ENCODE data around the gene DIP2B.
A peak's percentile ranks its signal among the peaks of the same experiment; 100 is the strongest.

DIP2B gene

DNA sequence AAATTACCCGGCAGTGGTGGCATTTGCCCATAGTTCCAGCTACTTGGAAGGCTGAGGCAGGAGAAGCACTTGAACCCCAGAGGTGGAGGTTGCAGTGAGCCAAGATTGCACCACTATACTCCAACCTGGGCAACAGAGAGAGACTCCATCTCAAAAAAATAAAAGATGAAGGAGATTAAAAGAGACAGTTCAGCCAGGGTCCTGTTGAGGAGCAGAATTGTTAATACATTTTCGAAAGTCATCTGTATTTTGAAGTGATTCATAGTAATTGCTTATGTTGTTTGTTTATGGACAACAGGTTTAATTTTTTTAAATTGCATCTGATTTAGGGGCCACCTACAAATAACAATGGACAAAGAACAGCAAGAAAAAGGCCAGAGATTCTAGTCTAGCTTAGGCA lies 112.9 kb downstream of the DIP2B start:
- H3K4me1 ChIP-seq (ENCODE audit: control insufficient read depth in 2 of 2, insufficient read depth in 2 of 2, low read length in 2 of 2) = peaks cover 23 to 35% of the 10 kb centered on the region in 2 donors
- no peak overlapping the region for H3K27ac ChIP-seq (ENCODE audit: low read depth in 2 of 2, low read length in 2 of 2)
- H3K4me3 ChIP-seq (ENCODE audit: low read length in 2 of 2) = no peak overlapping the region
- no peaks in the 10 kb centered on the region for H3K9me3 ChIP-seq (ENCODE audit: control insufficient read depth in 2 of 2, low read length in 2 of 2)
- H3K27me3 ChIP-seq (ENCODE audit: control insufficient read depth in 2 of 2, insufficient read depth in 2 of 2, low read length in 2 of 2) = no peaks in the 10 kb centered on the region
- H3K9ac ChIP-seq (ENCODE audit: low read depth in 1 of 2, low read length in 2 of 2) = no peak overlapping the region
- H3K36me3 ChIP-seq (ENCODE audit: control insufficient read depth in 2 of 2, insufficient read depth in 2 of 2, low read length in 2 of 2) = no peaks in the 10 kb centered on the region

DNA sequence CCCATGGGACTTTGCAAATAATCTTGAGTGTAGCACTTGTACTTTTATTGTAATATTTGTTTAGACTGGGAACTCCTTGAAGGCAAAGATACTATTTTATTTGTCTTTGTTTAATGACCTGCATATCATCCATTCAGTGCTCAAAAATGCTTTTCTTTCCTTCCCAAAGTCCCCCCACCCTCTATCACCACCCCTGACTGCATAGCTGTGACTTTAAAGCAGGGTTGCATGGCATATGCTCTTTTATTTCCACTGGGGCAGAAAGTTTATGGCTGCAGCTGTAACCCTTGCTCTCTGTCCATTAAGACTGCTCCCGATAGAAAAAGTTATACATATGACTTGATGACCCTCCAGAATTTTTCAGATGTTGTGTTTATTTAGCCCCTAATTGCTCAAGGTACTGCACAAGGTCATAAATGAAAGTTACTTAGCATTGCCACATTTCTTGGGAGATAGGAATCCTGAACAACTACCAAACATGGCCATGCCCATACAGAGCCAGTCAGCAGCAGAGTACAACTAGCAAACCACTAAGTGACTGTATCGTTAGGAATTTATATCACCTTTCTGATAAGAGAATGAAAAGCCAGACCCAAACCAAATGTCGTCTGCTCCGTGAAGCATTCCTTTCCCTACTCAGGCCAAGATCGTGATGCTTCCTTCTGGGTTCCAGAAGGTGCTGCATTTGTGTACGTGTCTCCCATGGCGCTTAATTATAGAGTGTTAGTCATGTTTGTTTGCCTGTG lies 114.3 kb downstream of the DIP2B start:
- H3K9ac ChIP-seq (ENCODE audit: low read depth in 1 of 2, low read length in 2 of 2) = peak overlapping the region in 1 of 2 donors; percentile 9
- peak overlapping the region; percentile 52 for H3K27ac ChIP-seq (ENCODE audit: low read depth in 2 of 2, low read length in 2 of 2)
- no peaks in the 10 kb centered on the region for H3K36me3 ChIP-seq (ENCODE audit: control insufficient read depth in 2 of 2, insufficient read depth in 2 of 2, low read length in 2 of 2)
- H3K4me3 ChIP-seq (ENCODE audit: low read length in 2 of 2) = peak overlapping the region in 1 of 2 donors; percentile 17
- H3K4me1 ChIP-seq (ENCODE audit: control insufficient read depth in 2 of 2, insufficient read depth in 2 of 2, low read length in 2 of 2) = peaks cover 23 to 35% of the 10 kb centered on the region in 2 donors
- no peaks in the 10 kb centered on the region for H3K9me3 ChIP-seq (ENCODE audit: control insufficient read depth in 2 of 2, low read length in 2 of 2)
- no peaks in the 10 kb centered on the region for H3K27me3 ChIP-seq (ENCODE audit: control insufficient read depth in 2 of 2, insufficient read depth in 2 of 2, low read length in 2 of 2)

DNA sequence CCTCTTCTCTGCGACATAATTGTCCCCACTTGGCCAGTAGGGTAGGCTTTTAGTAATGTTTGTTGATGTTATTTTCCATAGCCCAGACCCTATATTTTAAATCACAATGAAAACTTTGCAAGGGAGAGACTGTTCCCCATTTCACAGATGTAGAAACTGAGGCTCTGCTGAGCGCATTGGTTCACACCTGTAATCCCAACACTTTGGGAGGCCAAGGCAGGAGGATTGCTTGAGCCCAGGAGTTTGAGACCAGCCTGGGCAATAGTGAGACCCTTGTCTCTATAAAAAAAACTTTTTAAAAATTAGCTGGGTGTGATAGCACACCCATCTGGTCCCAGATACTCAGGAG lies 114.8 kb downstream of the DIP2B start:
- H3K4me3 ChIP-seq (ENCODE audit: low read length in 2 of 2) = peak overlapping the region in 1 of 2 donors; percentile 17
- no peaks in the 10 kb centered on the region for H3K27me3 ChIP-seq (ENCODE audit: control insufficient read depth in 2 of 2, insufficient read depth in 2 of 2, low read length in 2 of 2)
- peak overlapping the region; percentile 52 for H3K27ac ChIP-seq (ENCODE audit: low read depth in 2 of 2, low read length in 2 of 2)
- no peaks in the 10 kb centered on the region for H3K9me3 ChIP-seq (ENCODE audit: control insufficient read depth in 2 of 2, low read length in 2 of 2)
- H3K4me1 ChIP-seq (ENCODE audit: control insufficient read depth in 2 of 2, insufficient read depth in 2 of 2, low read length in 2 of 2) = peaks cover 26 to 38% of the 10 kb centered on the region in 2 donors
- peak overlapping the region in 1 of 2 donors; percentile 9 for H3K9ac ChIP-seq (ENCODE audit: low read depth in 1 of 2, low read length in 2 of 2)
- H3K36me3 ChIP-seq (ENCODE audit: control insufficient read depth in 2 of 2, insufficient read depth in 2 of 2, low read length in 2 of 2) = no peaks in the 10 kb centered on the region

DNA sequence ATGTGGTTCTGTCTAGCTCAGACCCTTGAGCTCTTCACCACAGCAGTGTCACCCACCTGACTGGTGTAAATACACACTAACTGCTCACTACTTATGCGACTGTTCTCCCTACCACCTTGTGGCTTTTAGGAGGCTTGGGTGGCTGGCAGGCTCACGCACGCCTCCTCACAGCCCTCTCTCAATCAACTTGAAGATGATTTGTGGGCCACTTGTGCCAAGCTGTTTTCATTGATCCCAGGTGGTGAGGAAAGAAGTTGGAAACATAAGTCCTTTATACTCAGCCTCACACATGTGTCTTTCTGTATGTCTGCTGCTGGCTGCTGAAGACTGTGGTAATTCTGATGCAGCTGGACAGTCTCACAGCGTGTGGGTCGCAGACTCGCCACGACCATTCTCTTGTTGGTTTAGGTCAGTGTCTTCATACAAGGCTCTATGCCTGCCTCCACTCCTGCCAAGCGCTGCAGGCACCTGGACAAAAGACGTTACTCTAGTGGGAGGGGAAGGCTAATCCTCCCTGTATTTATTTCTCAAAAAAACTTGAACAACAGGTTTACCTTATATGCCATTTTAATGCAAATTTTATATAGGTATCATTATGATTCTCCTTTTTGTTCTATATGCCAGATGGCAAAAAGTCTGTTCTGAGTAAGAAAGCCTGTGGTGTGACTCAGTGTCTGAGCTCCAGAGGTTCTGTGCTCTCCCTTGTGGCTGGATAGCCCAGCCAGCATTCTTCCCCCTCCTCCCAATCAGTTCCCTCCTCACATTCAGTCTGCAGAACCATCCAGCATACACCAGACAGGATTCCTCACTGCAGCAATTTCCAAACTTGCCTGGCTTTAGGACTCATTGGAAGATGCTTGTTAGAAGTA lies 115.6 kb downstream of the DIP2B start:
- no peak overlapping the region for H3K9ac ChIP-seq (ENCODE audit: low read depth in 1 of 2, low read length in 2 of 2)
- no peaks in the 10 kb centered on the region for H3K27me3 ChIP-seq (ENCODE audit: control insufficient read depth in 2 of 2, insufficient read depth in 2 of 2, low read length in 2 of 2)
- peak overlapping the region in 1 of 2 donors; percentile 17 for H3K4me3 ChIP-seq (ENCODE audit: low read length in 2 of 2)
- peak overlapping the region; percentile 52 for H3K27ac ChIP-seq (ENCODE audit: low read depth in 2 of 2, low read length in 2 of 2)
- H3K36me3 ChIP-seq (ENCODE audit: control insufficient read depth in 2 of 2, insufficient read depth in 2 of 2, low read length in 2 of 2) = no peaks in the 10 kb centered on the region
- peaks cover 29 to 46% of the 10 kb centered on the region in 2 donors for H3K4me1 ChIP-seq (ENCODE audit: control insufficient read depth in 2 of 2, insufficient read depth in 2 of 2, low read length in 2 of 2)
- H3K9me3 ChIP-seq (ENCODE audit: control insufficient read depth in 2 of 2, low read length in 2 of 2) = no peaks in the 10 kb centered on the region

DNA sequence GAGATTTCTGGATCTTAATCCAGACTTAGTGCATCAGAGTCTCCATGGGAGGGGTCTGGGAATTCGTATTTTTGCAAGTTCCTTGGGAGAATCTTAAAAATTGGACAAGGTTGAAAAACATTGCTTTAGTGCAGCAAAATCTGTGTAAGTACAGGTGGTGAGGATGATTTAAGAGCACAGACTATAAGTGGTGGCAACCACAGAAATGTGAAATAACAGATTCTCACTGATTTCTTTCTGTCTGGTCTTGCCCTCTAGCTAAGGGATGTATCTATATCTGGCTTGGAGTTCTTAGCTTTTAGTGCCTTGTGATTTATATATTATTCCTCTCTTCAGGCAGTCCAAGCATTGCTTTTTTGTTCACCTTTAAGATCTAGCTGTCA lies 116.2 kb downstream of the DIP2B start:
- H3K9me3 ChIP-seq (ENCODE audit: control insufficient read depth in 2 of 2, low read length in 2 of 2) = no peaks in the 10 kb centered on the region
- no peaks in the 10 kb centered on the region for H3K27me3 ChIP-seq (ENCODE audit: control insufficient read depth in 2 of 2, insufficient read depth in 2 of 2, low read length in 2 of 2)
- H3K27ac ChIP-seq (ENCODE audit: low read depth in 2 of 2, low read length in 2 of 2) = peak overlapping the region in 1 of 2 donors; percentile 52
- H3K36me3 ChIP-seq (ENCODE audit: control insufficient read depth in 2 of 2, insufficient read depth in 2 of 2, low read length in 2 of 2) = no peaks in the 10 kb centered on the region
- peaks cover 35 to 52% of the 10 kb centered on the region in 2 donors for H3K4me1 ChIP-seq (ENCODE audit: control insufficient read depth in 2 of 2, insufficient read depth in 2 of 2, low read length in 2 of 2)
- H3K9ac ChIP-seq (ENCODE audit: low read depth in 1 of 2, low read length in 2 of 2) = no peak overlapping the region
- no peak overlapping the region for H3K4me3 ChIP-seq (ENCODE audit: low read length in 2 of 2)

DNA sequence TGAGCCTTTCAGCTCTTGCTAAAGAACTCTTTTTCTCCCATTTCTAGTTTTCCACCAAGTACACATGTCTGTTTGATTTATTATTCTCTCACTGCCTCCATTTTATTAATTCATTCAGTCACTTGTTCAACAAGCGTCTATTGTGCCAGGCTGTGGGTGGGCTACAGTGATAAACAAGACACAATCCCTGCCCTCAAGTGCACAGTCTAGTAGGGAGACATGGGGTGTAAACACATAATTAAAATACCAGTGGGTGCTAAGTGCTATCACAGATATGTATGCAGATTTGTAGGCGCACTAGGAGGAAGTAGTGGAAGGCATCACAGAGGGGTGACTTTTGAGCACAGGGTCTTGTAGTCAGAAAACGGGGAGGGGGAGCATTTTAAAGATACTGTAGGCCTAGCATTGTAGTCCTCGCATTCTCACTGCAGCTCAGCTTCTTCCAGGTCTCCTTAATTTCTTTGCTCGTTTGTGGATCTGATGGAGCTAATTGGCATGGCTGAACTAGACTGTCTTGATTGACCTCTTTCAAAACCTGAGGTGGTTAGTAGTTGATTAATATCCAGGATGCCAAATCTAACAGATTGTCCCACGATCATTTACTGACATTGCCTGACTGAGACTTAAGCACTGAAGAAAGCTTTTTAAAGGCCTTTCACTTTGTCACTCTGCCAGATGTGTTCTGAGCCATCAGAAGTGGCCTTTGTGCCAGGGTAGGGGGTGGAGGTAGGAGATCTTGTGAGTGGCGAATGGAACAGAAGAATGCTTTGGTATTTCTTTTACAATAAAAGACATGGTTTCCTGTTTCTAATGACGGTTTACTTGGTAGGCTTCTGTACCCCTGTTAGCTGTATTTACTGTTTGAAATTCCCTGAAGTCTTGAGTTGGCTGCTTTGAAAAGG lies 116.9 kb downstream of the DIP2B start:
- Histone ChIP-seq H3K4me3 (ENCODE audit: low read length in 2 of 2) (no peak overlapping the region), H3K9ac (ENCODE audit: low read depth in 1 of 2, low read length in 2 of 2) (no peak overlapping the region), H3K36me3 (ENCODE audit: control insufficient read depth in 2 of 2, insufficient read depth in 2 of 2, low read length in 2 of 2) (peaks cover 0 to 2% of the 10 kb centered on the region in 2 donors), H3K27ac (ENCODE audit: low read depth in 2 of 2, low read length in 2 of 2) (peak overlapping the region; percentile 1 to 25), H3K27me3 (ENCODE audit: control insufficient read depth in 2 of 2, insufficient read depth in 2 of 2, low read length in 2 of 2) (no peaks in the 10 kb centered on the region), H3K4me1 (ENCODE audit: control insufficient read depth in 2 of 2, insufficient read depth in 2 of 2, low read length in 2 of 2) (peaks cover 36 to 58% of the 10 kb centered on the region in 2 donors), H3K9me3 (ENCODE audit: control insufficient read depth in 2 of 2, low read length in 2 of 2) (no peaks in the 10 kb centered on the region)

DNA sequence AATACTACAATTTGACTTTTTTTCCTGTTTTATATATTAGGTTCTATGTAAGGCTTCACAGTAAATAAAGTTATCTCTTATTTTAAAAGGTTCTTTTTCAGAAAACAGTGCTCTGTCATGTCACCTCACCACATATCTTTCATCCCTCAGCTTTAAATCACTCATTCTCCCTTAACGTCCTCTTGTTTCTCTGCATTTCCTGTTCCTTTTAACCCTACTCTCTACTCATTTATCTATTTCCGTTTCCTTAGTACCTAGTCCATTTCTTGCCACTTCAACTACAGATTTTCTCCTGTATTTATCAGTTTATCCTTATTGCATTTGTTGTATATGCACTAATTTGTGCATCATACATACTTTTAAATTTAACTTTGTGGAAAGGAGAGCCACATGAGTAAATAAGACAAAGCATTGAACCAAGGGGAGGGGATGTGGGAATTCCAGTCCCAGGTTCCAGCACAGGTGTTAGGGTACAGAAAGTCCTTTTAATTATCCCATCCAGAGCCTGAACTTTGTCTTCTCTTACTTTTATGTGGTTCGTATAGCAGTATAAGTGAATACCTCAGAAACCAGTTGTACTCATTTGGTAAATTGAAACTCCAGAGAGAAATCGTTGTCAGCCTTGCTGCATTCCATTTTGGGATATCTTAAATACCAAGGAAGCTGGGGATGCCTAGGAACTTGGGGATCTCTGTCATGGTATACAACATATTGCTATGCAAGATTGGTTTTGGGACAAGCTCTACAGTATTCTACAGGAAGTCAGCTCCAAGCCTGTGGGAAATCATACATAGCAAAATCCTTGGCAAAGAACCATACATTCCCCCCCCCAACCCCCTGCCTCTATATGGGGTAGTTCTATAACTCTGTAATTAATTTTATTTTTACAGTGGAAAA lies 120.5 kb downstream of the DIP2B start:
- H3K9ac ChIP-seq (ENCODE audit: low read depth in 1 of 2, low read length in 2 of 2) = peak overlapping the region in 1 of 2 donors; percentile 4
- peaks cover 3 to 12% of the 10 kb centered on the region in 2 donors for H3K36me3 ChIP-seq (ENCODE audit: control insufficient read depth in 2 of 2, insufficient read depth in 2 of 2, low read length in 2 of 2)
- no peaks in the 10 kb centered on the region for H3K9me3 ChIP-seq (ENCODE audit: control insufficient read depth in 2 of 2, low read length in 2 of 2)
- peak overlapping the region; percentile 44 to 58 for H3K27ac ChIP-seq (ENCODE audit: low read depth in 2 of 2, low read length in 2 of 2)
- H3K4me1 ChIP-seq (ENCODE audit: control insufficient read depth in 2 of 2, insufficient read depth in 2 of 2, low read length in 2 of 2) = peaks cover 28 to 44% of the 10 kb centered on the region in 2 donors
- H3K27me3 ChIP-seq (ENCODE audit: control insufficient read depth in 2 of 2, insufficient read depth in 2 of 2, low read length in 2 of 2) = no peaks in the 10 kb centered on the region
- H3K4me3 ChIP-seq (ENCODE audit: low read length in 2 of 2) = peak overlapping the region; percentile 21 to 37

DNA sequence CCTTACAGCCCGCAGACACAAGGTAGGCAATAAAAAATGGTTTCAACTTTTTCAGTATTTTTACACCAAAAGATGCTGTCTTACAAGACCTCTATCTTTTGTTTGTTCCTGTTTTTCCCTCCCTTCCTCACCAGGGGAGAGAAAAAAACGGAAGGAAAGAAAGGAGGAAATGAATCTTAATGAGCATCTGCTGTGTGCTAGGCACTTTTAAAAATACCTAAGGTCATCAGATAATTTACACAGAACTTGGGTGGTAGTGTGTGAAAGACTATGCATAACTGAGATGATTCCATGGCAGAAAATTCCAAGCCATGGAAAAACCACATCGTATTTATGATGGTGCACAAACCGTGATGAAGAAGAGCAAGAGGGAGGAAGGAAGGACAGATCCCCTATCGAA lies 121.2 kb downstream of the DIP2B start:
- H3K4me3 ChIP-seq (ENCODE audit: low read length in 2 of 2) = no peak overlapping the region
- no peaks in the 10 kb centered on the region for H3K9me3 ChIP-seq (ENCODE audit: control insufficient read depth in 2 of 2, low read length in 2 of 2)
- H3K36me3 ChIP-seq (ENCODE audit: control insufficient read depth in 2 of 2, insufficient read depth in 2 of 2, low read length in 2 of 2) = peaks cover 3 to 12% of the 10 kb centered on the region in 2 donors
- no peak overlapping the region for H3K9ac ChIP-seq (ENCODE audit: low read depth in 1 of 2, low read length in 2 of 2)
- peaks cover 21 to 36% of the 10 kb centered on the region in 2 donors for H3K4me1 ChIP-seq (ENCODE audit: control insufficient read depth in 2 of 2, insufficient read depth in 2 of 2, low read length in 2 of 2)
- no peaks in the 10 kb centered on the region for H3K27me3 ChIP-seq (ENCODE audit: control insufficient read depth in 2 of 2, insufficient read depth in 2 of 2, low read length in 2 of 2)
- H3K27ac ChIP-seq (ENCODE audit: low read depth in 2 of 2, low read length in 2 of 2) = peak overlapping the region; percentile 44 to 58

DNA sequence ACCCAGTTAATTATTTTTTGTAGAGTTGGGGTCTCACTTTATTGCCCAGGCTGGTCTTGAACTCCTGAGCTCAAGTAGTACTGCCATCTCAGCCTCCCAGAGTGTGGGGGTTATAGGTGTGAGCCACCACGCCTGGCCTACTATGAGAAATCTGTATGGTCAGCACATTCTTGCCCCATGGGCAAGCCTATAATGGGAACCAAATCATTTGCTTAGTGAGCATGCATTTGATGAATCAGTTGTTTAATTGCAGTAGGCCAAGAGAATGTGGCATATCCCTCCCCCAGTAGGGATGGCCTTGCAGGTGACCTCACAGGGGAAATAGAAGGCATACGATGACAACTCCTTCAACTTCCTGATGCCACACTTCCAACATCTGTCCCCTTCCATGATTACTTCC lies 122.7 kb downstream of the DIP2B start:
- Histone ChIP-seq H3K9ac (ENCODE audit: low read depth in 1 of 2, low read length in 2 of 2) (no peak overlapping the region), H3K27ac (ENCODE audit: low read depth in 2 of 2, low read length in 2 of 2) (no peak overlapping the region), H3K9me3 (ENCODE audit: control insufficient read depth in 2 of 2, low read length in 2 of 2) (no peaks in the 10 kb centered on the region), H3K27me3 (ENCODE audit: control insufficient read depth in 2 of 2, insufficient read depth in 2 of 2, low read length in 2 of 2) (no peaks in the 10 kb centered on the region), H3K4me3 (ENCODE audit: low read length in 2 of 2) (no peak overlapping the region), H3K4me1 (ENCODE audit: control insufficient read depth in 2 of 2, insufficient read depth in 2 of 2, low read length in 2 of 2) (peaks cover 14 to 26% of the 10 kb centered on the region in 2 donors), H3K36me3 (ENCODE audit: control insufficient read depth in 2 of 2, insufficient read depth in 2 of 2, low read length in 2 of 2) (peaks cover 3 to 12% of the 10 kb centered on the region in 2 donors)

Data from mucosa of rectum (tissue), 2 donors.